Colonic mucosa (tissue), 4 donors: Measurements from ENCODE around the gene CELSR1. TPM values are rescaled to one million over a fixed set of nuclear protein-coding genes. Genes with fewer than 3 reads are reported as not detected.

Experiments
- DNase-seq: peaks from one replicate; pipeline ENCODE4 v3.0.0-alpha.2; 2020
- H3K27ac ChIP-seq: fragments of 200-600 bp; one replicate; pipeline ENCODE4 v1.8.0; 2021
- H3K27me3 ChIP-seq: fragments of 200-600 bp; one replicate; pipeline ENCODE4 v1.8.0; 2021
- H3K36me3 ChIP-seq: fragments of 200-600 bp; one replicate; pipeline ENCODE4 v1.8.0; 2021
- H3K4me1 ChIP-seq: fragments of 200-600 bp; one replicate; pipeline ENCODE4 v1.8.0; 2021; ENCODE audit warnings: mild to moderate bottlenecking
- H3K4me3 ChIP-seq: fragments of 200-600 bp; one replicate; pipeline ENCODE4 v1.8.0; 2021
- H3K9ac ChIP-seq, 2 donors: one replicate each; pipeline ENCODE4 v1.7.0; 2013; ENCODE audit warnings: control low read depth in 2 of 2, low read depth in 2 of 2, low read length in 2 of 2
- H3K9me3 ChIP-seq: fragments of 200-600 bp; one replicate; pipeline ENCODE4 v1.8.0; 2021
- intact Hi-C: fragments of 100-400 bp; cut with DNase I; formaldehyde crosslinking; loops from one replicate; pipeline ENCODE4 v1.14.1; 2022
- total RNA-seq, 2 donors: library from RNA; stranded (reverse); fragmentation: NEBNext Ultra II Directional in 1 of 2; extraction: Animal tissue kit (Norgen Biotek cat#: 25700) in 1 of 2; gene quantifications; one replicate each; pipeline ENCODE4 v1.2.1, GENCODE V29; 2021
- TF ChIP-seq, protein P1 (sequence below): fragments of 200-600 bp; IDR thresholded peaks from one replicate; pipeline ENCODE4 v1.8.0; 2022; ENCODE audit warnings: antibody characterized with exemption, mild to moderate bottlenecking
- donor health status: healthy.
- donor health status: DM: no; HTN: no; CAD: no.
- donor health status: DM: no; HTN: no; CAD: no.

CELSR1 gene
- total RNA-seq, 2 donors from 2014 or later = 2.7 to 7.8 TPM

DNA sequence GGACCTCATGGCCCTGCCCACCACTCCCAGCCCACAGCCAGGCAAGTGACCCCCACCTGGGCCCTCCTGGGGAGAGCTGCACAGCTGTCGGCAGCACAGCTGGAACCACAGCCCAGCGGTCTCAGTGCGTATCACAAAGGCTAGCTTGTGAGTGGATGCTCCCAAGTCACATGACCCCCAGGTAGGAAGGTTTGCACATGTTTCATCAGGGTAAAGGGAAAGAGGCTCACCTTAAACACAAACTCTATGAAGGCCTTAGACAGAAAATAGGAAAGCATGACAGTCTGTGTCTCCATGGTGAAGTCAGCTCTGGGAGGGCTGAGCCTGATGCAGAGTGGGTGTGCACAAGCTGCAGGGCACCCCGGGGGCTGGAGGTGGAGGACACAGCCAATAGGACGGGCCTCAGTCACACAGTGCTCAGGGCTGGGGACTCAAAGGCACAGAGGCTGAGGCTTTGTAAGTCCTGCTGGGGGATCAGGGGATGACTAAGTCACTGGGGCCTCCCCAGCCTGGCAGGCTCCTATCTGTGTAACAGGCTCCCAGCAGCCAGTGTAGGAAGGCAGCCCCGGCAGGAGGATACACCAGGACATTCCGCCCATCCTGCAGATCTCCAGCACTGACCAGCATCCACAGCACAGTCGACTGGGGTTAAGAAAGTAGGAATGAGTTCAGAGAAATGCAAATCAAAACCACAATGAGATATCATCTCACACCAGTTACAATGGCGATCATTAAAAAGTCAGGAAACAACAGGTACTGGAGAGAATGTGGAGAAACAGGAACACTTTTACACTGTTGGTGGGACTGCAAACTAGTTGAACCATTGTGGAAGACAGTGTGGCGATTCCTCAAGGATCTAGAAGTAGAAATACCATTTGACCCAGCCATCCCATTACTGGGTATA lies 22.0 kb downstream of the CELSR1 start:
- no peaks in the 10 kb centered on the region for H3K9me3 ChIP-seq
- intact Hi-C loops = no loop called here
- no peak overlapping the region for H3K4me3 ChIP-seq
- TF ChIP-seq, protein P1, sequence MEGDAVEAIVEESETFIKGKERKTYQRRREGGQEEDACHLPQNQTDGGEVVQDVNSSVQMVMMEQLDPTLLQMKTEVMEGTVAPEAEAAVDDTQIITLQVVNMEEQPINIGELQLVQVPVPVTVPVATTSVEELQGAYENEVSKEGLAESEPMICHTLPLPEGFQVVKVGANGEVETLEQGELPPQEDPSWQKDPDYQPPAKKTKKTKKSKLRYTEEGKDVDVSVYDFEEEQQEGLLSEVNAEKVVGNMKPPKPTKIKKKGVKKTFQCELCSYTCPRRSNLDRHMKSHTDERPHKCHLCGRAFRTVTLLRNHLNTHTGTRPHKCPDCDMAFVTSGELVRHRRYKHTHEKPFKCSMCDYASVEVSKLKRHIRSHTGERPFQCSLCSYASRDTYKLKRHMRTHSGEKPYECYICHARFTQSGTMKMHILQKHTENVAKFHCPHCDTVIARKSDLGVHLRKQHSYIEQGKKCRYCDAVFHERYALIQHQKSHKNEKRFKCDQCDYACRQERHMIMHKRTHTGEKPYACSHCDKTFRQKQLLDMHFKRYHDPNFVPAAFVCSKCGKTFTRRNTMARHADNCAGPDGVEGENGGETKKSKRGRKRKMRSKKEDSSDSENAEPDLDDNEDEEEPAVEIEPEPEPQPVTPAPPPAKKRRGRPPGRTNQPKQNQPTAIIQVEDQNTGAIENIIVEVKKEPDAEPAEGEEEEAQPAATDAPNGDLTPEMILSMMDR = no peak
- no peaks in the 10 kb centered on the region for H3K36me3 ChIP-seq
- no peaks in the 10 kb centered on the region for H3K4me1 ChIP-seq
- H3K27me3 ChIP-seq = no peaks in the 10 kb centered on the region
- DNase-seq = no peak
- no peak overlapping the region for H3K9ac ChIP-seq
- H3K27ac ChIP-seq = no peak overlapping the region

DNA sequence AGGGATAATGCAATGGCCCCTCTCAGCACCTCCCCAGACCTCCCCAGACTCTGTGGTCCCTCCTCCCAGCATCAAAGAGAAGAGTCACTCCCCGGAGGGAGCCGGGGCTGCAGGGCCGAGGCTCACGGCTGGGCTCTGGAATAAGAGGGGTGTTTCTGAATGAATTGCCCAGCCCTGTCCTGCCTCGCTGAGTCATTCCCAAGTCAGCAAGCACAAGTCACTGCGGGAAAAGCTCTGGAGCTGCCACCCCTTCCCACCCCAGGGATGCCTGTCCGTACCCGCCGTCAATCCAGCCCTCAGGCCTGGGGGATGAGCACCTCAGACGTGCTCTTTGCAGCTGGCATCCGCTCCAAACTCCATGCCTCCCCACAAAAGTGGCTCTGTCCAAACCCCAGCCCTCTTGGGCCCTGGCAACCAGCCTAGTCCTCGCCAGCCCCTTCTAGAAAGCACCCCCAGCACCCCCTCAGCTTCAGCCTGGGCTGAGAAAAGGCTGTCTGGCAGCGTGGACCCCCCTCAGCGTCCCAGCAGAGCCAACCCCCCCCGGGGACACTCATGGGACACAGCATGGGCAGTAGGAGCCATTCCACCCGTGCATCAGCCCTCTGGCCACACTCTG lies 22.7 kb downstream of the CELSR1 start:
- Histone ChIP-seq H3K27ac (no peak overlapping the region), H3K4me3 (no peak overlapping the region), H3K4me1 (no peaks in the 10 kb centered on the region), H3K36me3 (no peaks in the 10 kb centered on the region), H3K9ac (no peak overlapping the region), H3K9me3 (no peaks in the 10 kb centered on the region), H3K27me3 (no peaks in the 10 kb centered on the region)
- intact Hi-C loops = no loop called here
- DNase-seq = no peak
- TF ChIP-seq, protein P1 = no peak

DNA sequence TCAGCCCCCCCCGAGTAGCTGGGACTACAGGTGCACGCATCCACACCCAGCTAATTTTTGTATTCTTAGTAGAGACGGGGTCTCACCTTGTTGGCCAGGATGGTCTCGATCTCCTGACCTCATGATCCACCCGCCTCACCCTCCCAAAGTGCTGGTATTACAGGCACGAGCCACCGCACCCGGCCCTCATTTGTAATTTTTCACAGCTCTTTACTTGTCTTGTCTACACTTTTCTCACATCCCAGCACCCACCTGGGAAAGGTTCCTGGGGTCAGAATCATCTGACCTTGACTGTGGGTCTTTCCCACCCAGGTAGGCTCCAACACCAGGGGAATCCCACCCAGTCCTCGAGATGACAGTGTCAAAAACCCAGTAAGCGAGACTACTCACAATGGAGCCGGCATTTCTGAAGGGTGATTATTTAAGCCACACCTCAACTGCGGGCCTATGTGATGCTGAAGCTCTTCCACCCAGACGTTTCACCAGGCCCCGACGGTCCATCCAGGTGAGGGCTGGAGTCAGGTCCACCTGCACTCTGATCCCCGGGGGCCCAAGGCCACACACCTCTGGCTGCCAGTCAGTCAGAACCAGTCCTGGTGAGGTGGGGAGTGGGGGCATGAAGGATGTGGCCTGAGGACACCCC lies 23.4 kb downstream of the CELSR1 start:
- Histone ChIP-seq H3K27ac (no peak overlapping the region), H3K36me3 (no peaks in the 10 kb centered on the region), H3K4me3 (no peak overlapping the region), H3K27me3 (no peaks in the 10 kb centered on the region), H3K9ac (no peak overlapping the region), H3K9me3 (no peaks in the 10 kb centered on the region), H3K4me1 (no peaks in the 10 kb centered on the region)
- TF ChIP-seq, protein P1 = no peak
- no peak for DNase-seq
- intact Hi-C loops = no loop called here

DNA sequence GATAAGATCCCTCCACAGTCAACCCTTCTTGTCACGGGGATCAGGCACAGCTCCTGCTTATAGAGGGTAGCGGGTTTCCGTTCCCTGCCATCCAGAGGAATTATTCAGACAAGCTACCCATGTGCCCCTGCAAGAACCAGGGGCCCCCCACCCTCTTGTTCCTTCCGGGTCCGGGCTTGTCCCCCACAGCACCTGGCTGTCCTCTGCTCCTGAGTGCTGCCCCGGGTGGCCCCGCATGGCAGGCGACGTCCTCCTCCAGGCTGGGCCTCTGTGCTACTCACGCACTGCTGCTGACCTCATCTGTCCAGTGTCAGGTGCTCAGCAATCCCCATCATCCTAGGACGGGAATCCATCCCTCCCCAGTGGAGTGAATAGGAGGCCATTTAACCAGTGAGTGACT lies 24.7 kb downstream of the CELSR1 start:
- Histone ChIP-seq H3K4me3 (no peak overlapping the region), H3K9ac (no peak overlapping the region), H3K27ac (no peak overlapping the region), H3K27me3 (no peaks in the 10 kb centered on the region), H3K9me3 (no peaks in the 10 kb centered on the region), H3K36me3 (no peaks in the 10 kb centered on the region), H3K4me1 (no peaks in the 10 kb centered on the region)
- no peak for DNase-seq
- intact Hi-C loops = no loop called here
- TF ChIP-seq, protein P1 = no peak

DNA sequence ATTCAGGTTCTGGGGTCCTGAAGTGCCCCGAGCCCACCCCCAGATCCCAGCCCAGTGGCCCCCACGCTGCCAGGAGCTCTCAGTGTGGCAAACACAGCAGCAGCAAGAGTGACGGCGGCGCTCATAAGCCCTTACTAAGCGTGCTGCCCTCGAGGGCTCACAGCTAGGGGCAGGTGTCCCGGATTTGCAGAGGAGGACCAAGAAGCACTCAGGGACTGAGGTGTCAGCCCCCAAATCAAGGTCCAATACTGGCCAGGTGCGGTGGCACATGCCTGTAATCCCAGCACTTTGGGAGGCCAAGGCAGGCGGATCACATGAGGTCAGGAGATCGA lies 25.4 kb downstream of the CELSR1 start:
- no peaks in the 10 kb centered on the region for H3K27me3 ChIP-seq
- no peak for DNase-seq
- no peak overlapping the region for H3K9ac ChIP-seq
- TF ChIP-seq, protein P1 = no peak
- no peaks in the 10 kb centered on the region for H3K36me3 ChIP-seq
- H3K4me3 ChIP-seq = no peak overlapping the region
- H3K4me1 ChIP-seq = no peaks in the 10 kb centered on the region
- intact Hi-C loops = no loop called here
- H3K27ac ChIP-seq = no peak overlapping the region
- no peaks in the 10 kb centered on the region for H3K9me3 ChIP-seq
